ENCODE measurements around the gene CNOT4.

CNOT4 gene

DNA sequence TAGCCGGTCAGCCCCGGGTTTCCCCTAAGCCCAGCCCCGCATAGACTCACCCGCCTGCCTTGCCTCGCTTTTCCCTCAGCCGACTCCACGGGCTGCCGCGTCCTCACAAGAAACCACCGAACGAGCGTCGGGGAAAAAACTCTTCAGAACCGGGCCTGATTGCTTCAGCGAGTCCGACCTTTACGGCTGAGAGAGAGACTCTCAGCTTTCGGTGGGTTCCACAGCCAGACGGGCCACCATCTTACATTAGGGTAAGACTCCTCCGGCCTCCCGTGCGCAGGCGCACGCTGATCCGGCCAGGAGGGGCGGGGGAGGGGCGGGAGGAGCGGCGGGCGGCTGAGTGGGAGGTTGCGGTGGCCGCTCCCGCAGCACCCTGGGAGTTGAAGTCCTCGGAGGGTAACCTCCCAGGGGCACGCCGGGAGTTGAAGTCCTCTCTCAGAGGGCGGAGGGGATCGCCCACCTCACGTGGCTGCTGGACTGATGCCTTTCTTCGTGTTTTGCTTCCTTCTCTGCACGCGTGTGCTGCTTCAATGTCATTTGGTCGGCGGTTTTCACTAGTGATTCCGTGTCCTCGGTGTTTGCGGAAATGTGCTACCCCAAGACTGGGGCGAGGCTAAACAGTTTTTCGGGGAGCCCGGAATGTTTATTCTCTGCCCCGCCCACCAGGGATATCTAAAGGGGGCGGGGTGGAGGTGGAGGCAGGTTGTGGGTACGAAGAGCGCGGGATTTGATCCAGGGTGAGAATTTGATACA is at the start of gene CNOT4:
CNOT4 (minus strand) TSS at position 264 of the 753 bp plus-strand sequence. CDS start 71,771 bp downstream, outside the sequence.
- DNase-seq: peak; percentile 97

DNA sequence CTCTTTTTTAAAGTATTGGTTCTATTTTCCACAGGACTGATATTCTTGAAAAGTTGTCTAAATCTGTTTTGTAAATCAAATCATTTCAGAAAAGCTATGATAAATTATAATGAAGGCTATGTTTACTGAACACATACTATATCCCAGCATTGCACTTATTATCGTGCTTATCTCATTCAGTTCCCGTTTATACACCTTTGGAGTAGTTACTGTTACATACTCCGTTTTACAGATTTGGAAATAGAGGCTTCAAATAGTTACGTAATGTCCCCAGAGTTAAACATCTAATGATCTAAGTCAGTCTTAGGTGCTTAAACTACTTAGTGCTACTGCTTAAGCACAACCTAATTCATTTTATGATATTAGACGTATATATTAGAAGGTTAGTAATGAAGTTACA is 49.0 kb upstream of the CNOT4 start:
- DNase-seq: no peak

DNA sequence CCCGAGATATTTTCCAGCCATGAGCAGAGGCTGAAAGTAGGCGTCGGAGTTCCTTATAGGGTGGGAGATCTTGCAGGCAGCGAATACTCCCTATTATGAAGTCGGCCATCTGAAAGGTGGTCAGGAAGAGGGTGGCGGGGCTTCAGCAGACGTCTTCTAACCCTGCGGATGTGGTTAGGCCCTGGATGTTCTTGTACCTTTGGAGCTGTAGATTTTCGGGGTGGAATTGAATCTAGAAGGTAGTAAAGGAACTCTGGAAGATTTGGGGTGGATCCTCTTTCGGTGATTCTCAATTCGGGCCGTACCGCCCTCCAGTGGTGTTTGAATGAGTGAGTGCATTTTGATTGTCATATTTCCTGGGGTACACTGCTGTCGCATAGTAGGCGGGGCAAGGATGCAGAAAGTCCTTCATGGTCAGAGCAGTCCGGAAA is 48.5 kb upstream of the CNOT4 start:
- peak; percentile 64 for DNase-seq

DNA sequence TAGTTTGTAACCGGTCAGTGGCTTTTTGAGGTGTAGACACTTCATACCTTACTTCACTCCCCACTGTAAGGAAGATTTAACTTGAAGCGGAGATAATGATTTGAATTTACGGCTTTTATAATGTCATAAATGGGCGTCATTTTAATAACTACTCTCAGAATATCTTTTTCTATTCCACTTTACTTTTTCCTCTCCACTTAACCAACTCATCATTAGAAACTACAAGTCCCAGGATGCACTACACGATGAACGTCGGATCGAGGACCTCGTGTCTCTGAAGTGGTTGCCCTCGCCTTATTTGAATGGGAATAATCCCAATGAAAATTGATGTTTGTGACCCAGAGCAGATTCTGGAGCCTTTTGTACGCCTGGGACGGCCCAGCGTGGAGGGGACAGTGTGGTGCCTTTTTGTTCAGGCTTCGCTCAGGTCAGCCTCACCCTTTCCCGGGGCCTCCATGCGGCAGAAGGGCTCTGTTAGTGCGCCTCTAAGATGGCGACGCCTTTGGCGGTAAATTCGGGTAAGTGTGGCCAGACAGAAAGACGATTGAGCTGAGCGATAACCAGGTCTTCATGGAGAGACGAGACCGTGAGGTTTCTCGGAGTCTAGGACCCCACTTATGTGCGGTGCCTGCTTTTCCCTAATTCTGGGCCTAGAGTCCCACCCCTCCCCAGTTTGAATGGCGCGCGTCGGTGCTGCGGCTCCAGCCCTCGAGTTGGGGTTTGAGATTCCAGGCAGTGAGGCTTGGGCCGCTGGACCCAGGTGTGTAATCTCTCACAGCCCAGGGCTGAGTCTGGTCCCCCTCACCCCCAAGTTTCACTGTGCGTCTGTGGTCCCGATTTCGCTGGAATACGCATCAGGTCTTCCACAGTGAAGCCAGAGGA is 47.8 kb upstream of the CNOT4 start, which contains the start of gene NUP205:
NUP205 (plus strand) TSS at position 463 of the 882 bp plus-strand sequence; CDS start at position 491, 28 bp downstream.
- peak; percentile 75 for DNase-seq

GRCh38 chr7:135553346-135553745 is 43.4 kb upstream of the CNOT4 start:
- DNase-seq: no peak

DNA sequence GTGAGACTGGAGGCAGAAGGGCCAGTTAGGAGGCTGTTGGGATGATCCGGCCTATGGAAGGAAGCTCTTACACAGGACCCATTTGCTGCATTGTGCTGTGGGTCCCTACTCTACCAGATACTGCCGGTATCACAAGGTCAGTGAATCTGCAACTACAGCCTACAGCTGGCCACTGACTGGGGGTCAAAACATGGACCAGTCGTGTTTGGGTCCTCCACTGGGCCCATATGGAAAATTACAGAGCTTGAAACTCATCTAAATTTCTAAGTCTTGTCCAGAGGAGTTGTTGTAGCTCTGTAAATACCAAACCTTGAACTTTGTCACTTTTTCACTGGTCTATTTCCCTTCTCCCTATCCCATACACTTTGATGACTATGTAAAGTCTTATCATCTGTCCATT is 42.2 kb upstream of the CNOT4 start:
- DNase-seq: no peak

DNA sequence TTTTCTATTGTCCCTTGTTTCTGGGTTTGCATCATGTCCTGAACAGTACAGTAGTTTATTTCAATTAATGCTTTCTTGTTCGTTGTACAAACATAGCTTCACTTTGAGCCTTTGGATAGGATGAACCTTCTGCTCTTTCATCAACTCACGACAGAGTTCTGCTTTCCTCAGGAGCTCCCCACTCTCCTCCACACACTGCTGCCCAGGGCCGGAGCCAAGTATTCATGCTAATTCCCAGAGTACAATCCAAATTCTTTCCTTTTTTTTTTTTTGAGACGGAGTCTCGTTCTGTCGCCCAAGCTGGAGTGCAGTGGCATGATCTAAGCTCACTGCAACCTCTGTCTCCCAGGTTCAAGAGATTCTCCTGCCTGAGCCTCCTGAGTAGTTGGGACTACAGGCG is 40.3 kb upstream of the CNOT4 start:
- no peak for DNase-seq

DNA sequence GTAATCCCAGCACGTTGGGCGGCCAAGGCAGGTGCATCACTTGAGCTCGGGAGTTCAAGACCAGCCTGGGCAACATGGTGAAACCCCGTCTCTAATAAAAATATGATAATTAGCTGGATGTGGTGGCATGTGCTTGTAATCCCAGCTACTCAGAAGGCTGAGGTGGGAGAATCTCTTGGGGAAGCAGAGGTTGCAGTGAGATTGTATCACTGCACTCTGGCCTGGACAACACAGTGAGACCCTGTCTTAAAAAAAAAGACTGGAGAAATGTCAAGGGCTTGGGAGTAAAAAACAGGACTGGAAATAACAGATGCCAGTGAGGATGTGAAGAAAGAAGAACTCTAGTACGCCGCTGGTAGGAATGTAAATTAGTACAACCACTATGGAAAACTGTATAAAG is 31.1 kb upstream of the CNOT4 start:
- DNase-seq: no peak

DNA sequence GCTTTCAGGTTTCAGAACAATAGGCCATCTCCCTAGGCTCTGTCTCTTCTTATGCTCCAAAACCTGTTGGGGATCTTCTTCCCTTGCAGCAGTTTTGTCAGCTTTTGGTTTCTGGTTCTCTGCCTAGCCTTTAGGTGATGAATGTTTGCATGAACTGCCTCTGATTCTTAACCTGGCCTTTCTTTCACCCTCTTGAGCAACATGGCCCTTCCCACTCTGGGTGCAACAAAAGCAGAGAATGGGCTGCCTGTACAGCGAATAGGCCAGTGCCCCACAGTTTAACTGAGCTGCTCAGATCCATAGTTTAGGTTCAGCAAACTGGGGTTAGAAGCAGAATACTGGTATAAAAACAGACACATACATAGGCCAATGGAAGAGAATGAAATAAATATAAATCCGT is 29.7 kb upstream of the CNOT4 start:
- no peak for DNase-seq

- DNase-seq: no peak
Observed at GRCh38 chr7:135538376-135538775, 28.5 kb upstream of the CNOT4 start.

- DNase-seq: no peak
Observed at GRCh38 chr7:135537905-135538304, 28.0 kb upstream of the CNOT4 start.

DNA sequence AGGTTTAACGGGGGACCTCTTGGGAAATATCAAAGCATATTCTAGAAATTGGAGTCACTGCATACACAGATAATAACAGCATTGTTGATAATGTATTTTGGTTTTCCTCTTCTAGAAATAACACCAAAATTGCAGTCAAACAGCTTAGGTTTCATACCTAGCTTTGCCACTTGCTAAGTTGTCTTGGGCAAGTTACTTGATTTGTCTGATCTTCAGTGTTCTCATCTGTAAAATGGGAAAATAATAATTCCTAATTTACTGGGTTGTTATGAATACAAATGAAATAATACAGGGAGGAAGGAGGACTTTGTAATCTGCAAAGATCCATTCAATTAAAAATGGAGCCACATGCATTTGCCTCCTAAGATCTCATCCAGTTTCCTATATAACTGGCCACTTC is 27.6 kb upstream of the CNOT4 start:
- no peak for DNase-seq

- DNase-seq: no peak
Observed at GRCh38 chr7:135536150-135536549, 26.2 kb upstream of the CNOT4 start.

GRCh38 chr7:135527025-135527424 is 17.1 kb upstream of the CNOT4 start:
- DNase-seq: no peak

GRCh38 chr7:135525426-135525825 is 15.5 kb upstream of the CNOT4 start:
- no peak for DNase-seq

- DNase-seq: no peak
Observed at GRCh38 chr7:135523146-135523545, 13.2 kb upstream of the CNOT4 start.

DNA sequence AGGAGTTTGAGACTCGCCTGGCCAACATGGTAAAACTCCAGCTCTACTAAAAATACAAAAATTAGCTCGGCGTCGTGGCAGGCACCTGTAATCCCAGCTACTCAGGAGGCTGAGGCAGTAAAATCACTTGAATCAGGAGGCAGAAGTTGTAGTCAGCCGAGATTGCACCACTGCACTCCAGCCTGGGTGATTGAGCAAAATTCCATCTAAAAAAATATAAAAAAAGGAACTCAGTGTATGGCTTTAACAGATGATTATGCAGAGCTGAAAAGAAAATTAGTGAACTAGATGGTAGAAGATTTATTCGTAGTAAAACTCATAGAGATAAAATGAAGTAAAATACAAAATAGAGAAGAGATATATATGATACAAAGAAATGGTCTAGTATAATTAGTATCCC is 12.6 kb upstream of the CNOT4 start:
- DNase-seq: no peak

- no peak for DNase-seq
Observed at GRCh38 chr7:135519871-135520270, 10.0 kb upstream of the CNOT4 start.

DNA sequence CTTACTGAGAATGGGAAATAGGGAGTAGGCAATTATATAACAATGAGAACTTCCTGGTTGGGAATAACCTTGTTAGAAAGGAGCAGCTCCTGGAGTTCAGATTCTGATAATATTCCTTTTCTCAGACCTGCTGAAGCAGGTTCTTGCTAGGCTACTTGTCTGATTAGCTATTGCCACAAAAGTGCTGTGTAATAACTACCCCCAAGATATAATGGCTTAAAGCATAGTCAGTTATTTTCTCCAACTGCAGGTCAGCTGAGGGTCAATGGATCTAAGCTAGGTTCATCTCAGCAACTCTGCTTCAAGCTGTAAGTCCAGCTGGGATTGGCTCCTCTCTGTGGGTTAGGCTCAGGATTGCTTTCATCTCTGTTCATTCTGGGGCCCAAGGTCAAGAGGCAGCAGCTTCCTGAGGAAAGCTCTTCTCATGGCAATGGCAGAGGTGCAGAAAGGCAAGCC is 9.4 kb upstream of the CNOT4 start:
- DNase-seq: no peak

GRCh38 chr7:135518748-135519147 is 8.8 kb upstream of the CNOT4 start:
- DNase-seq: no peak

GRCh38 chr7:135517060-135517459 is 7.2 kb upstream of the CNOT4 start:
- DNase-seq: no peak

DNA sequence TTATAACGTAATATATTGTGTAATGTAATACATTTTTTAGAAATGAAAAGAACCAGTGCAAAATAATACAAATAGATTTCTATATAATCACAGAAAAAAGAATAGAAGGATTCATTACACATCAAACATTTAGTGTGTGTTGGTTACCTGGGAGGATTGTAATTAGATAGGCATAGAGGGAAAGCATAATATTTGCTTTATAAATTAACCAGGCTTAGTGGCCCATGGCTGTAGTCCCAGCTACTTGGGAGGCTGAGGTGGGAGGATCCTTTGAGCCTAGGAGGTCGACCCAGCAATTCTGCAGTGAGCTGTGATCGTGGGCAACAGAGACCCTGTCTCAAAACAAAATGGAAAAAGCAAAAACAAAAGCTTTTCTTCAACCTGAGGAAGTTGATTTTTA is 5.0 kb upstream of the CNOT4 start:
- no peak for DNase-seq

DNA sequence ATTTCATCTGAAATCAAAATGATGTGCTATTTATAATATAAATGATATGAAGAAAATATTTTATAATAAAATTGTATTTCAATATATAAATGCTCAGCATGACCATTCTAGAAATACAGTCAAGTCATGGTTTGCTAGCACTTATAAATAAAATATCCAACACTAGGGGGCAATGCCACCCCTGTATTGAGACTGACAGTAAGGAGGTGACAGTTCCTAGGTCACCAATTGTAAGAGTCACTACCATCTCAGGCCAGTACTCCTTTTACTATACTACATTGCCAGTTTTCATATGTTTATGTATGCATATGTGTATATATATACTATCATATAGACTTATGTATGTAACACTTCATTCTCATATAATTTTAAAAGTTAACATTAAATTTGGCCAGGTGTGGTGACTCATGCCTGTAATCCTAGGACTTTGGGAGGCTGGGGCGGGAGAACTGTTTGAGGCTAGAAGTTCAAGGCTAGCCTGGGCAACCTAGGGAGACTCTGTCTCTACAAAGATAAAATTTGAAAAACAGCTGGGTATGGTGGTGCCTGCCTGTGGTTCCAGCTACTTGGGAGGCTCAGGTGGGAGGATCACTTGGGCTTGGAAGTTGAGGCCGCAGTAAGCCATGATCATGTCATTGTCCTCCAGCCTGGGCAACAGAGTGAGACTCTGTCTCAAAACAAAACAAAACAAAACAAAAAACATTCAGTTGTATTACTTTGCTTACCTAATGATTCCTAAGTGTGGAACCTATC is 2.4 kb upstream of the CNOT4 start:
- DNase-seq: no peak

Data from activated naive CD4-positive, alpha-beta T cell treated with anti-CD3 and anti-CD28 coated beads, Interleukin-2, amount 50 U/mL, for 16 hours (primary cell).